HepG2 (cell line): ENCODE results near the gene RBM8A. TPM values are rescaled to one million over a fixed set of nuclear protein-coding genes. Genes with fewer than 3 reads are reported as not detected.
A peak's percentile ranks its signal among the peaks of the same experiment; 100 is the strongest.

Source experiments
- AGO2 ChIP-seq: fragments of 200-400 bp; formaldehyde crosslinking; optimal IDR thresholded peaks from 2 replicates; pipeline ENCODE3; 2017; ENCODE audit warnings: mild to moderate bottlenecking, low read depth, low read length, moderate library complexity
- CREB1 ChIP-seq, 2 experiments: fragments of 450-650 bp in 1 of 2; IDR thresholded peaks; 2 replicates each; pipeline ENCODE4 v1.6.1; 2016 to 2017; ENCODE audit warnings: control low read depth in 1 of 2, mild to moderate bottlenecking in 1 of 2, missing compliant biosample characterization in 1 of 2, missing genetic modification characterization in 1 of 2
- MAX ChIP-seq: IDR thresholded peaks from 2 replicates; pipeline ENCODE4 v1.6.1; 2012; ENCODE audit warnings: inconsistent platforms
- MBNL3 ChIP-seq: fragments of 250-450 bp; sonication (Bioruptor Pico); conservative IDR thresholded peaks from 2 replicates; pipeline ENCODE4 v1.8.0; 2022; ENCODE audit warnings: mild to moderate bottlenecking, inconsistent platforms
- MED1 ChIP-seq: sonication (generic); formaldehyde crosslinking; IDR thresholded peaks from 2 replicates; pipeline ENCODE4 v1.4.0; 2020; ENCODE audit warnings: missing genetic modification reagents
- MNT ChIP-seq: fragments of 450-650 bp; IDR thresholded peaks from 2 replicates; pipeline ENCODE4 v1.6.1; 2016
- NAIF1 ChIP-seq: sonication (generic); formaldehyde crosslinking; IDR thresholded peaks from 2 replicates; pipeline ENCODE4 v1.5.0; 2020; ENCODE audit warnings: mild to moderate bottlenecking, missing genetic modification reagents, borderline replicate concordance
- NCOA2 ChIP-seq: sonication (generic); formaldehyde crosslinking; IDR thresholded peaks from 2 replicates; pipeline ENCODE4 v1.8.0; 2022; ENCODE audit warnings: inconsistent platforms
- PLRG1 ChIP-seq: fragments of 450-650 bp; conservative IDR thresholded peaks from 2 replicates; pipeline ENCODE4 v1.6.1; 2016
- POLR2A ChIP-seq, 2 experiments: IDR thresholded peaks; 2 replicates each; pipeline ENCODE4 v1.6.1; 2011; ENCODE audit warnings: low read depth in 2 of 2, low read length in 2 of 2, mild to moderate bottlenecking in 1 of 2, moderate library complexity in 1 of 2; ENCODE audit not compliant: insufficient read depth in 1 of 2
- POLR2AphosphoS2 ChIP-seq: IDR thresholded peaks from 2 replicates; pipeline ENCODE4 v1.6.1; 2011; ENCODE audit warnings: low read depth, low read length, improper control_type of control experiment
- RARA ChIP-seq: IDR thresholded peaks from 2 replicates; pipeline ENCODE4 v1.6.1; 2016; ENCODE audit warnings: missing genetic modification reagents, missing compliant biosample characterization
- RORA ChIP-seq: sonication (generic); formaldehyde crosslinking; IDR thresholded peaks from 2 replicates; pipeline ENCODE4 v1.5.0; 2020; ENCODE audit warnings: mild to moderate bottlenecking, missing genetic modification reagents, moderate library complexity
- SIN3A ChIP-seq: IDR thresholded peaks from 2 replicates; pipeline ENCODE4 v1.6.1; 2011; ENCODE audit warnings: low read depth, mild to moderate bottlenecking, control low read depth, low read length, borderline replicate concordance
- SMYD3 ChIP-seq: sonication (generic); formaldehyde crosslinking; IDR thresholded peaks from 2 replicates; pipeline ENCODE4 v1.8.1; 2023; ENCODE audit warnings: mild to moderate bottlenecking, missing genetic modification reagents
- TMF1 ChIP-seq: sonication (generic); formaldehyde crosslinking; IDR thresholded peaks from 2 replicates; pipeline ENCODE4 v1.8.1; 2022; ENCODE audit warnings: low read depth, missing genetic modification reagents
- WIZ ChIP-seq: sonication (generic); formaldehyde crosslinking; IDR thresholded peaks from 2 replicates; pipeline ENCODE4 v1.5.1; 2020; ENCODE audit warnings: mild to moderate bottlenecking, missing genetic modification reagents
- YEATS4 ChIP-seq: sonication (generic); formaldehyde crosslinking; IDR thresholded peaks from 2 replicates; pipeline ENCODE4 v1.4.0; 2020; ENCODE audit warnings: missing genetic modification reagents, borderline replicate concordance
- ZKSCAN5 ChIP-seq: sonication (generic); formaldehyde crosslinking; IDR thresholded peaks from 2 replicates; pipeline ENCODE4 v1.5.1; 2020; ENCODE audit warnings: mild to moderate bottlenecking, missing genetic modification reagents
- ZMYM4 ChIP-seq: sonication (generic); formaldehyde crosslinking; IDR thresholded peaks from 2 replicates; pipeline ENCODE4 v1.8.1; 2023; ENCODE audit warnings: mild to moderate bottlenecking, missing genetic modification reagents
- ZNF326 ChIP-seq: sonication (generic); formaldehyde crosslinking; IDR thresholded peaks from 2 replicates; pipeline ENCODE4 v1.4.0; 2020; ENCODE audit warnings: missing genetic modification reagents, borderline replicate concordance
- ZNF329 ChIP-seq: sonication (generic); formaldehyde crosslinking; IDR thresholded peaks from 2 replicates; pipeline ENCODE4 v1.9.0; 2021; ENCODE audit warnings: low read depth, mild to moderate bottlenecking, missing genetic modification reagents
- ZNF484 ChIP-seq: sonication (generic); formaldehyde crosslinking; IDR thresholded peaks from 2 replicates; pipeline ENCODE4 v1.5.1; 2020; ENCODE audit warnings: mild to moderate bottlenecking, low read depth, missing genetic modification reagents, borderline replicate concordance
- ZNF724P ChIP-seq: sonication (generic); formaldehyde crosslinking; IDR thresholded peaks from 2 replicates; pipeline ENCODE4 v1.8.0; 2022; ENCODE audit warnings: missing genetic modification reagents, borderline replicate concordance
- polyA plus RNA-seq, 8 experiments: library from polyadenylated mRNA; depleted of rRNA in 3 of 8; stranded (reverse) in 7 of 8; unstranded in 1 of 8; fragments of >200 nt; fragmentation: Illumina TruSeq in 4 of 8; extraction: Trizol in 4 of 8; gene quantifications; 2 replicates each; pipeline versions ENCODE4 v1.2.1 to v1.2.3, GENCODE V29; 2011 to 2016; ENCODE audit warnings: low read depth in 4 of 8, missing spikeins in 1 of 8, mixed read lengths in 1 of 8; ENCODE audit not compliant: insufficient read depth in 1 of 8
- total RNA-seq, 5 experiments: library from RNA; depleted of rRNA; stranded (reverse); fragments of >200 nt; fragmentation: Illumina TruSeq; extraction: Trizol; gene quantifications; 2 replicates each; pipeline ENCODE4 v1.2.3, GENCODE V29; 2016; ENCODE audit warnings: low read depth in 1 of 5
- TF ChIP-seq, protein P1 (sequence below): sonication (generic); formaldehyde crosslinking; IDR thresholded peaks from 2 replicates; pipeline ENCODE4 v1.4.0; 2020; ENCODE audit warnings: missing genetic modification reagents
- TF ChIP-seq, protein P2 (sequence below): IDR thresholded peaks from 2 replicates; pipeline ENCODE4 v1.6.1; 2016; ENCODE audit warnings: control low read depth

The RBM8A gene
- total and polyA plus RNA-seq, 2 of the 13 experiments (the other 11 are each of a cell fraction or from before 2014, with no cell fraction given), result 106 to 162 TPM

- TF ChIP-seq RORA (CRISPR knock-in tag), result no peak
- TF ChIP-seq NCOA2 (CRISPR knock-in tag), result peak; percentile 85
- no peak for TF ChIP-seq CREB1 (IDR thresholded peaks at IDR 0.05)
- peak; percentile 80 for TF ChIP-seq CREB1 (CRISPR knock-in tag; IDR thresholded peaks at IDR 0.05)
- no peak for TF ChIP-seq WIZ
- TF ChIP-seq ZKSCAN5, result peak; percentile 25; the same call in 1 of the 2 replicates
- TF ChIP-seq SMYD3 (CRISPR knock-in tag), result 0 out of 2 replicates have a peak, but pooled peaks have one; percentile 33
- TF ChIP-seq ZNF484 (CRISPR knock-in tag), result no peak
- no peak for TF ChIP-seq ZNF724P
- peak; percentile 57; the same call in 1 of the 2 replicates for TF ChIP-seq YEATS4 (CRISPR knock-in tag)
- TF ChIP-seq, protein P1, sequence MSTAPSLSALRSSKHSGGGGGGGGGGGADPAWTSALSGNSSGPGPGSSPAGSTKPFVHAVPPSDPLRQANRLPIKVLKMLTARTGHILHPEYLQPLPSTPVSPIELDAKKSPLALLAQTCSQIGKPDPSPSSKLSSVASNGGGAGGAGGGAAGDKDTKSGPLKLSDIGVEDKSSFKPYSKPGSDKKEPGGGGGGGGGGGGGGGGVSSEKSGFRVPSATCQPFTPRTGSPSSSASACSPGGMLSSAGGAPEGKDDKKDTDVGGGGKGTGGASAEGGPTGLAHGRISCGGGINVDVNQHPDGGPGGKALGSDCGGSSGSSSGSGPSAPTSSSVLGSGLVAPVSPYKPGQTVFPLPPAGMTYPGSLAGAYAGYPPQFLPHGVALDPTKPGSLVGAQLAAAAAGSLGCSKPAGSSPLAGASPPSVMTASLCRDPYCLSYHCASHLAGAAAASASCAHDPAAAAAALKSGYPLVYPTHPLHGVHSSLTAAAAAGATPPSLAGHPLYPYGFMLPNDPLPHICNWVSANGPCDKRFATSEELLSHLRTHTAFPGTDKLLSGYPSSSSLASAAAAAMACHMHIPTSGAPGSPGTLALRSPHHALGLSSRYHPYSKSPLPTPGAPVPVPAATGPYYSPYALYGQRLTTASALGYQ (CRISPR knock-in tag), result peak; percentile 80; the same call in 1 of the 2 replicates
- 0 out of 2 replicates have a peak, but pooled peaks have one; percentile 55 for TF ChIP-seq SIN3A
- no peak for TF ChIP-seq MNT
- TF ChIP-seq POLR2AphosphoS2, result no peak
- peak; percentile 67 for TF ChIP-seq ZMYM4 (CRISPR knock-in tag)
- TF ChIP-seq TMF1 (CRISPR knock-in tag), result no peak
- no peak for TF ChIP-seq PLRG1
- no peak for TF ChIP-seq MBNL3 (CRISPR knock-in tag)
- no peak for TF ChIP-seq POLR2A (IDR thresholded peaks at IDR 0.05; ENCODE audit: insufficient read depth in 1 of 2, low read depth in 2 of 2, low read length in 2 of 2)
- TF ChIP-seq MED1 (CRISPR knock-in tag), result peak; percentile 86
- TF ChIP-seq ZNF329, result no peak
- TF ChIP-seq, protein P2, sequence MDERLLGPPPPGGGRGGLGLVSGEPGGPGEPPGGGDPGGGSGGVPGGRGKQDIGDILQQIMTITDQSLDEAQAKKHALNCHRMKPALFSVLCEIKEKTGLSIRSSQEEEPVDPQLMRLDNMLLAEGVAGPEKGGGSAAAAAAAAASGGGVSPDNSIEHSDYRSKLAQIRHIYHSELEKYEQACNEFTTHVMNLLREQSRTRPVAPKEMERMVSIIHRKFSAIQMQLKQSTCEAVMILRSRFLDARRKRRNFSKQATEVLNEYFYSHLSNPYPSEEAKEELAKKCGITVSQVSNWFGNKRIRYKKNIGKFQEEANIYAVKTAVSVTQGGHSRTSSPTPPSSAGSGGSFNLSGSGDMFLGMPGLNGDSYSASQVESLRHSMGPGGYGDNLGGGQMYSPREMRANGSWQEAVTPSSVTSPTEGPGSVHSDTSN, result no peak
- no peak for TF ChIP-seq ZNF326 (CRISPR knock-in tag)
- peak; percentile 63 for TF ChIP-seq RARA
- no peak for TF ChIP-seq NAIF1 (CRISPR knock-in tag)
- TF ChIP-seq AGO2, result no peak
- TF ChIP-seq MAX, result no peak; the same call in 1 of the 2 replicates
Measured at GRCh38 chr1:145891587-145892485, 35.4 kb downstream of the RBM8A start (continued).
